LNCAP (cell line): ENCODE results near the gene SYNDIG1.

Experiments used
- CTCF ChIP-seq: fragments of 450-650 bp; IDR thresholded peaks from 2 replicates; pipeline ENCODE4 v1.5.1; 2017; ENCODE audit warnings: mild to moderate bottlenecking

The SYNDIG1 gene

GRCh38 chr20:24679448-24680047 is 210.1 kb downstream of the SYNDIG1 start:
- no peak for TF ChIP-seq CTCF

GRCh38 chr20:24681634-24682495 is 212.4 kb downstream of the SYNDIG1 start:
- TF ChIP-seq CTCF: no peak

GRCh38 chr20:24682496-24682985 is 213.1 kb downstream of the SYNDIG1 start:
- no peak for TF ChIP-seq CTCF

- no peak for TF ChIP-seq CTCF
Observed at GRCh38 chr20:24683676-24684075, 214.2 kb downstream of the SYNDIG1 start.

- TF ChIP-seq CTCF: no peak
Observed at GRCh38 chr20:24684421-24684871, 215.0 kb downstream of the SYNDIG1 start.

- TF ChIP-seq CTCF: no peak
Observed at GRCh38 chr20:24684956-24685691, 215.7 kb downstream of the SYNDIG1 start.

- no peak for TF ChIP-seq CTCF
Observed at GRCh38 chr20:24685736-24686135, 216.3 kb downstream of the SYNDIG1 start.
